ENCODE data around the gene POC5. TPM values are rescaled to one million over a fixed set of nuclear protein-coding genes. Genes with fewer than 3 reads are reported as not detected.

Gene POC5
- total RNA-seq, 2 donors from 2014 or later: 7.5 to 8.9 TPM

GRCh38 chr5:75678155-75678554 is 39.1 kb downstream of the POC5 start:
- Histone ChIP-seq H3K9me3 (no peaks in the 10 kb centered on the region), H3K27ac (no peak overlapping the region), H3K4me3 (no peak overlapping the region), H3K4me1 (peaks cover 12% of the 10 kb centered on the region), H3K27me3 (no peaks in the 10 kb centered on the region), H3K36me3 (replicated peaks in 1 of 2; ENCODE audit: insufficient read depth in 1 of 2, low read depth in 2 of 2) (no peaks in the 10 kb centered on the region)
- intact Hi-C loops (cut with DNase I): no loop called here
- no peak for TF ChIP-seq POLR2A (IDR thresholded peaks at IDR 0.05)
- TF ChIP-seq, protein P1, sequence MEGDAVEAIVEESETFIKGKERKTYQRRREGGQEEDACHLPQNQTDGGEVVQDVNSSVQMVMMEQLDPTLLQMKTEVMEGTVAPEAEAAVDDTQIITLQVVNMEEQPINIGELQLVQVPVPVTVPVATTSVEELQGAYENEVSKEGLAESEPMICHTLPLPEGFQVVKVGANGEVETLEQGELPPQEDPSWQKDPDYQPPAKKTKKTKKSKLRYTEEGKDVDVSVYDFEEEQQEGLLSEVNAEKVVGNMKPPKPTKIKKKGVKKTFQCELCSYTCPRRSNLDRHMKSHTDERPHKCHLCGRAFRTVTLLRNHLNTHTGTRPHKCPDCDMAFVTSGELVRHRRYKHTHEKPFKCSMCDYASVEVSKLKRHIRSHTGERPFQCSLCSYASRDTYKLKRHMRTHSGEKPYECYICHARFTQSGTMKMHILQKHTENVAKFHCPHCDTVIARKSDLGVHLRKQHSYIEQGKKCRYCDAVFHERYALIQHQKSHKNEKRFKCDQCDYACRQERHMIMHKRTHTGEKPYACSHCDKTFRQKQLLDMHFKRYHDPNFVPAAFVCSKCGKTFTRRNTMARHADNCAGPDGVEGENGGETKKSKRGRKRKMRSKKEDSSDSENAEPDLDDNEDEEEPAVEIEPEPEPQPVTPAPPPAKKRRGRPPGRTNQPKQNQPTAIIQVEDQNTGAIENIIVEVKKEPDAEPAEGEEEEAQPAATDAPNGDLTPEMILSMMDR (IDR thresholded peaks at IDR 0.05): no peak
- 58 to 65% methylated on average over 3 of the region's 3 CpGs for WGBS, 2 donors
- ATAC-seq: no peak
- DNase-seq: no peak

GRCh38 chr5:75677607-75678006 is 39.6 kb downstream of the POC5 start:
- Histone ChIP-seq H3K4me3 (no peak overlapping the region), H3K27me3 (no peaks in the 10 kb centered on the region), H3K4me1 (peaks cover 9% of the 10 kb centered on the region), H3K27ac (no peak overlapping the region), H3K9me3 (no peaks in the 10 kb centered on the region), H3K36me3 (replicated peaks in 1 of 2; ENCODE audit: insufficient read depth in 1 of 2, low read depth in 2 of 2) (no peaks in the 10 kb centered on the region)
- intact Hi-C loops (cut with DNase I): no loop called here
- ATAC-seq (no peak), DNase-seq (no peak)
- TF ChIP-seq, protein P1 (IDR thresholded peaks at IDR 0.05): no peak
- WGBS, 2 donors: 74% methylated on average over 1 of the region's 1 CpG

DNA sequence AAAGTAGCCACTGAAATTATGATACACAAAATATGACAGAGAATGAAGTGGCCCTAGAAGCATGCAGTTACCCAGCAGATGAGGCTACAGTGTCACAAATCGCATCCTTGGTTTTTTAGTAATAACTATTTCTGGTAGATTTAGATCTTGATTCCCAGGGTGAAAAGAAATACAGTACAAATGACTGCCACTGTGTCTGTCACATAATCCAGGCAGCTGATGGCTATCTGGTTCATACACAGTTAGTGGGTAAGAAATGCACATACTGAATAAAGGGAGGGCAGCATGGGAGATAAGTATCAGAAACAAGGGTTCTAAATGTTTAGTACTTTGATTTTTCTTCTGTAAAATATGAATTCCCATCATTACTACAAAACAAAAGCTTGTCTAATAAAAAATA is 41.5 kb downstream of the POC5 start:
- Histone ChIP-seq H3K9me3 (no peaks in the 10 kb centered on the region), H3K27ac (no peak overlapping the region), H3K4me1 (no peaks in the 10 kb centered on the region), H3K4me3 (no peak overlapping the region), H3K36me3 (replicated peaks in 1 of 2; ENCODE audit: insufficient read depth in 1 of 2, low read depth in 2 of 2) (no peaks in the 10 kb centered on the region), H3K27me3 (no peaks in the 10 kb centered on the region)
- TF ChIP-seq, protein P1 (IDR thresholded peaks at IDR 0.05): no peak
- no peak for TF ChIP-seq POLR2A (IDR thresholded peaks at IDR 0.05)
- no peak for ATAC-seq
- intact Hi-C loops (cut with DNase I): no loop called here
- 93 to 100% methylated on average over 1 of the region's 1 CpG for WGBS, 2 donors
- no peak for DNase-seq

DNA sequence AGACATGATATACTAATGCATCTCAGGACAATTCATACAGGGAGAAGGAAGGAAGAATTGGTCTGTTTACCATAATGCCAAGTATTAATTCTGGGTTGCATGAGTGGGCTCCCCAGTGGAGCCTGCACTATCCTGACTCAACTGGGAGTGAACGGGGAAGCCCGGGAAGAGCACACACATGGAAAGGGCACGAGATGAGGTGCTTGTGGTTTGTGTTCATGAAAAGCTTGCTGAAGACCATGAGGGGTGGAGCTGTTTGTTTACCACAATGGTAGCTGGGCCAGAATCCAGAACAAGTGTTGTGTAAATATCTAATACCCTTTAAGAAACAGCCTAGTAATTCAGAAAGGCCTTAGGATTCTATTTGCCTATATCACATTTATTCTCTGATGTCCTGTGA is 44.6 kb downstream of the POC5 start:
- intact Hi-C loops (cut with DNase I): no loop called here
- ATAC-seq (no peak), DNase-seq (no peak)
- no peaks in the 10 kb centered on the region for H3K9me3 ChIP-seq
- H3K36me3 ChIP-seq (replicated peaks in 1 of 2; ENCODE audit: insufficient read depth in 1 of 2, low read depth in 2 of 2): no peaks in the 10 kb centered on the region
- H3K27me3 ChIP-seq: no peaks in the 10 kb centered on the region
- no peak overlapping the region for H3K4me3 ChIP-seq
- peaks cover 22% of the 10 kb centered on the region for H3K4me1 ChIP-seq
- no peak overlapping the region for H3K27ac ChIP-seq
- WGBS, 2 donors: 89 to 100% methylated on average over 3 of the region's 3 CpGs
- TF ChIP-seq, protein P1 (IDR thresholded peaks at IDR 0.05): no peak
- no peak for TF ChIP-seq POLR2A (IDR thresholded peaks at IDR 0.05)

DNA sequence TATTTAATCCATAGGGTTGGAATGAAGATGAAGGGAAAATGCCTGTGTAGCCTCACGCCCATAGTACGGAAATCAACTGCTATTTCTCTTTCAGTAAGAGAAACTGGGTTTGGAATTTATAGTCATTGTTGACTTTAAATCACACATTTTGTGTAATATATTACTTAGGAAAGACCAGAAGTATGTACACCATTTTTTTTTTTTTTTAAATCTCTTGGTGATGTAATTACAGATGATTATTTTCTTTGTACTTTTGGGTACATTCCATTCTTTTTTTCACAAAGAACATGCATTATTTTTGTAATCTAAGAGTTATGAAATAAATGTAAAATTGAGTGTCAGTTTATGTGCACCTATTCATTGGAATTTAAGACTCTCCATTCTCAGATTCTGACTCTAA is 45.7 kb downstream of the POC5 start:
- TF ChIP-seq, protein P1 (IDR thresholded peaks at IDR 0.05): no peak
- no peak for TF ChIP-seq POLR2A (IDR thresholded peaks at IDR 0.05)
- intact Hi-C loops (cut with DNase I): no loop called here
- Histone ChIP-seq H3K36me3 (replicated peaks in 1 of 2; ENCODE audit: insufficient read depth in 1 of 2, low read depth in 2 of 2) (no peaks in the 10 kb centered on the region), H3K4me3 (no peak overlapping the region), H3K27me3 (no peaks in the 10 kb centered on the region), H3K27ac (no peak overlapping the region), H3K9me3 (no peaks in the 10 kb centered on the region), H3K4me1 (peaks cover 22% of the 10 kb centered on the region)
- no peak for DNase-seq
- ATAC-seq: no peak
- 46 to 67% methylated on average over 2 of the region's 2 CpGs for WGBS, 2 donors

All from body of pancreas (tissue), 4 donors.